CD14-positive monocyte (primary cell): ENCODE measurements around the gene TBC1D5. TPM values are rescaled to one million over a fixed set of nuclear protein-coding genes. Genes with fewer than 3 reads are reported as not detected.

ENCODE experiments used
- DNase-seq, 3 donors: peaks; one replicate each; pipeline ENCODE4 v3.0.0-alpha.2; 2011 to 2022
- H2AFZ ChIP-seq: 2 replicates; pipeline ENCODE4 v1.6.0; 2012; ENCODE audit warnings: mild to moderate bottlenecking, low read depth, low read length, inconsistent platforms; ENCODE audit not compliant: insufficient read depth, poor library complexity, severe bottlenecking
- H3K27ac ChIP-seq, 2 donors: 1 replicate in 1 of 2; 2 replicates in 1 of 2; pipeline ENCODE4 v1.5.1; 2012 to 2013; ENCODE audit warnings: low read length in 2 of 2, control low read depth in 1 of 2, inconsistent platforms in 1 of 2, low read depth in 1 of 2, mild to moderate bottlenecking in 1 of 2
- H3K27me3 ChIP-seq, 2 donors: one replicate each; pipeline versions ENCODE4 v1.6.0 to v1.6.1; 2011 to 2013; ENCODE audit warnings: low read length in 2 of 2; ENCODE audit not compliant: control insufficient read depth in 2 of 2, insufficient read depth in 2 of 2
- H3K36me3 ChIP-seq, 2 donors: replicated peaks in 1 of 2; 1 replicate in 1 of 2; 2 replicates in 1 of 2; pipeline versions ENCODE4 v1.5.1 to v1.6.1; 2012 to 2013; ENCODE audit warnings: low read length in 2 of 2, control low read depth in 1 of 2, inconsistent platforms in 1 of 2, mild to moderate bottlenecking in 1 of 2; ENCODE audit not compliant: insufficient read depth in 2 of 2, control insufficient read depth in 1 of 2
- H3K4me1 ChIP-seq, 2 donors: 1 replicate in 1 of 2; 2 replicates in 1 of 2; pipeline versions ENCODE4 v1.5.1 to v1.6.1; 2012 to 2013; ENCODE audit warnings: low read length in 2 of 2, control low read depth in 1 of 2, inconsistent platforms in 1 of 2, mild to moderate bottlenecking in 1 of 2, moderate library complexity in 1 of 2; ENCODE audit not compliant: insufficient read depth in 2 of 2, control insufficient read depth in 1 of 2
- H3K4me2 ChIP-seq: replicated peaks from 2 replicates; pipeline ENCODE3; 2012; ENCODE audit warnings: low read length, moderate library complexity, mild to moderate bottlenecking; ENCODE audit not compliant: poor library complexity, severe bottlenecking; ENCODE audit errors: extremely low read depth
- H3K4me3 ChIP-seq, 3 experiments: fragments of 200-600 bp in 1 of 3; sonication (generic) in 1 of 3; replicated peaks in 1 of 3; 1 replicate in 2 of 3; 2 replicates in 1 of 3; pipeline ENCODE4 v1.5.1; 2011 to 2013; ENCODE audit warnings: low read length in 3 of 3, mild to moderate bottlenecking in 3 of 3, control low read depth in 2 of 3, low read depth in 2 of 3, inconsistent platforms in 1 of 3, moderate library complexity in 1 of 3
- H3K79me2 ChIP-seq: 2 replicates; pipeline ENCODE4 v1.6.0; 2012; ENCODE audit warnings: mild to moderate bottlenecking, control low read depth, inconsistent platforms, low read length, moderate library complexity; ENCODE audit not compliant: insufficient read depth
- H3K9ac ChIP-seq: 2 replicates; pipeline ENCODE4 v1.6.0; 2017; ENCODE audit warnings: low read length, mild to moderate bottlenecking; ENCODE audit not compliant: insufficient read depth, poor library complexity, severe bottlenecking
- H3K9me3 ChIP-seq, 2 donors: replicated peaks in 1 of 2; 1 replicate in 1 of 2; 2 replicates in 1 of 2; pipeline versions ENCODE4 v1.5.1 to v1.6.1; 2012 to 2013; ENCODE audit warnings: low read length in 2 of 2, control low read depth in 1 of 2; ENCODE audit not compliant: control insufficient read depth in 1 of 2, insufficient read depth in 1 of 2
- H4K20me1 ChIP-seq: 2 replicates; pipeline ENCODE4 v1.6.0; 2012; ENCODE audit warnings: mild to moderate bottlenecking, low read length, control low read depth, moderate library complexity; ENCODE audit not compliant: insufficient read depth
- H3K27ac Mint-ChIP-seq, 7 donors: one replicate each; pipeline ENCODE4 v1.8.0; 2020; ENCODE audit warnings: mild to moderate bottlenecking in 7 of 7, mixed read lengths in 7 of 7, moderate library complexity in 6 of 7, inconsistent platforms in 2 of 7
- H3K27me3 Mint-ChIP-seq, 3 donors: one replicate each; pipeline ENCODE4 v1.8.0; 2021 to 2022; ENCODE audit warnings: low read depth in 3 of 3, mild to moderate bottlenecking in 3 of 3, mixed read lengths in 3 of 3, moderate library complexity in 3 of 3, inconsistent platforms in 1 of 3
- H3K36me3 Mint-ChIP-seq, 2 donors: one replicate each; pipeline ENCODE4 v1.8.0; 2020; ENCODE audit warnings: mixed read lengths in 2 of 2, inconsistent platforms in 1 of 2, mild to moderate bottlenecking in 1 of 2
- H3K4me1 Mint-ChIP-seq: one replicate; pipeline ENCODE4 v1.8.0; 2020; ENCODE audit warnings: mild to moderate bottlenecking, mixed read lengths
- H3K4me3 Mint-ChIP-seq, 2 donors: one replicate each; pipeline ENCODE4 v1.8.0; 2020; ENCODE audit warnings: mild to moderate bottlenecking in 2 of 2, mixed read lengths in 2 of 2, moderate library complexity in 1 of 2
- H3K9me3 Mint-ChIP-seq, 7 donors: one replicate each; pipeline ENCODE4 v1.8.0; 2020 to 2022; ENCODE audit warnings: mixed read lengths in 7 of 7, mild to moderate bottlenecking in 6 of 7, moderate library complexity in 6 of 7, inconsistent platforms in 2 of 7
- CTCF ChIP-seq: fragments of 200-600 bp; IDR thresholded peaks from one replicate; pipeline ENCODE4 v1.8.0; 2022; ENCODE audit warnings: antibody characterized with exemption, mild to moderate bottlenecking
- WGBS: methylation state at CpG from one replicate; pipeline ENCODE4 v1.1.5; 2013; ENCODE audit warnings: missing lambda C conversion rate; ENCODE audit not compliant: insufficient coverage; 5-methylcytosine and 5-hydroxymethylcytosine counted together
- intact Hi-C, 2 donors: fragments of 100-400 bp; cut with micrococcal nuclease; formaldehyde crosslinking; loops; one replicate each; pipeline versions ENCODE4 v1.15.0 to v1.15.1; 2023
- polyA plus RNA-seq, 3 donors: library from polyadenylated mRNA; depleted of rRNA in 1 of 3; unstranded in 2 of 3; stranded (reverse) in 1 of 3; fragments of 300-500 nt in 2 of 3; fragments of >200 nt in 1 of 3; fragmentation: Illumina TruSeq in 2 of 3; gene quantifications; 1 replicate in 2 of 3; 2 replicates in 1 of 3; pipeline ENCODE4 v1.2.3, GENCODE V29; 2012 to 2021

TBC1D5 gene
- polyA plus RNA-seq, 3 donors: 17.6 to 35.3 (median 21.0) TPM

- intact Hi-C loops: no loop called here
- DNase-seq: no peak
- no peak overlapping the region for H3K27ac ChIP-seq
- H4K20me1 ChIP-seq: peaks cover 3% of the 10 kb centered on the region
- H3K27ac Mint-ChIP-seq: no peak overlapping the region
- peaks cover 19 to 30% (median 24%) of the 10 kb centered on the region in 7 donors for H3K9me3 Mint-ChIP-seq
- H3K4me2 ChIP-seq: no peak overlapping the region
- H3K27me3 Mint-ChIP-seq: peaks cover 0 to 2% (median 0%) of the 10 kb centered on the region in 3 donors
- H2AFZ ChIP-seq: no peak overlapping the region
- no peaks in the 10 kb centered on the region for H3K27me3 ChIP-seq
- H3K36me3 Mint-ChIP-seq: peaks cover 29 to 50% of the 10 kb centered on the region in 2 donors
- H3K9me3 ChIP-seq: peaks cover 14 to 23% of the 10 kb centered on the region in 2 donors
- no peaks in the 10 kb centered on the region for H3K4me1 ChIP-seq
- no peak for TF ChIP-seq CTCF
- H3K4me1 Mint-ChIP-seq: peaks cover 3% of the 10 kb centered on the region
- H3K36me3 ChIP-seq: peaks cover 13 to 31% of the 10 kb centered on the region in 2 donors
- no peak overlapping the region for H3K9ac ChIP-seq
- peaks cover 69% of the 10 kb centered on the region for H3K79me2 ChIP-seq
- H3K4me3 ChIP-seq: no peak overlapping the region
- H3K4me3 Mint-ChIP-seq: no peak overlapping the region
These were observed 25.0 kb downstream of the TBC1D5 start for GRCh38 chr3:17717411-17717810.

- Histone ChIP-seq H3K9ac (no peak overlapping the region), H4K20me1 (peaks cover 6% of the 10 kb centered on the region), H2AFZ (no peak overlapping the region), H3K36me3 (peaks cover 13 to 31% of the 10 kb centered on the region in 2 donors), H3K27me3 (no peaks in the 10 kb centered on the region), H3K4me1 (peaks cover 0 to 5% of the 10 kb centered on the region in 2 donors), H3K4me2 (no peak overlapping the region), H3K79me2 (peaks cover 77% of the 10 kb centered on the region), H3K4me3 (no peak overlapping the region), H3K27ac (no peak overlapping the region), H3K9me3 (peaks cover 14 to 23% of the 10 kb centered on the region in 2 donors)
- no peak for DNase-seq
- Mint-ChIP-seq H3K4me3 (no peak overlapping the region), H3K4me1 (peaks cover 7% of the 10 kb centered on the region), H3K36me3 (peaks cover 29 to 42% of the 10 kb centered on the region in 2 donors), H3K9me3 (peaks cover 19 to 30% (median 24%) of the 10 kb centered on the region in 7 donors), H3K27me3 (peaks cover 0 to 2% (median 0%) of the 10 kb centered on the region in 3 donors), H3K27ac (peak overlapping the region in 1 of 7 donors; percentile 44)
- intact Hi-C loops: no loop called here
- no peak for TF ChIP-seq CTCF
- WGBS: no CpG with 5 or more reads among the region's 2 CpGs
These were observed 28.0 kb downstream of the TBC1D5 start for GRCh38 chr3:17714473-17714872.
